ENCODE results near the gene MTREX.

GRCh38 chr5:55467862-55468551, 160.2 kb downstream of the MTREX start:
- no peak for TF ChIP-seq POLR2A (IDR thresholded peaks at IDR 0.05; ENCODE audit: low read depth, low read length)
- no peak for TF ChIP-seq POLR2AphosphoS5 (IDR thresholded peaks at IDR 0.05; ENCODE audit: low read depth, low read length)
- TF ChIP-seq TAF1 (IDR thresholded peaks at IDR 0.05; ENCODE audit: borderline replicate concordance, low read depth, low read length), result no peak

All from GM12892 (cell line).